Measurements from ENCODE around the gene FAAP20.

- TF ChIP-seq CTCF (conservative IDR thresholded peaks at IDR 0.05; ENCODE audit: low read depth in 2 of 2) (no peak), EZH2 (IDR thresholded peaks at IDR 0.05; ENCODE audit: low read depth, unreplicated experiment) (no peak), NANOG (IDR thresholded peaks at IDR 0.05; ENCODE audit: borderline replicate concordance) (no peak), REST (IDR thresholded peaks at IDR 0.05; ENCODE audit: unreplicated experiment) (no peak), ZNF462 (CRISPR knock-in tag; IDR thresholded peaks at IDR 0.05) (no peak), EZH2phosphoT487 (IDR thresholded peaks at IDR 0.05; ENCODE audit: unreplicated experiment) (no peak), JUNB (IDR thresholded peaks at IDR 0.05; ENCODE audit: unreplicated experiment) (no peak), POLR2AphosphoS5 (IDR thresholded peaks at IDR 0.05; ENCODE audit: low read depth) (no peak), CREB1 (CRISPR knock-in tag; IDR thresholded peaks at IDR 0.05; ENCODE audit: low read depth) (no peak), STAT1 (IDR thresholded peaks at IDR 0.05; ENCODE audit: unreplicated experiment) (no peak), ZNF114 (CRISPR knock-in tag; IDR thresholded peaks at IDR 0.05) (no peak)
These were observed 45.9 kb upstream of the FAAP20 start for GRCh38 chr1:2240270-2241156.
